SK-N-SH treated with all-trans-retinoic acid at 6 μM for 48 hours (cell line): ENCODE measurements around the gene IL17RB.

ENCODE experiments used
- ATAC-seq: fragments of 200-7000 bp; cut with Tn5 transposase; 3 replicates; pipeline ENCODE4 v1.9.1; 2020; ENCODE audit warnings: mild to moderate bottlenecking, moderate library complexity
- ARNTL ChIP-seq: fragments of 450-650 bp; formaldehyde crosslinking; IDR thresholded peaks from 2 replicates; pipeline ENCODE4 v1.5.0; 2020; ENCODE audit warnings: low read depth, mild to moderate bottlenecking, moderate library complexity, borderline replicate concordance
- CSDC2 ChIP-seq: fragments of 250-450 bp; sonication (Bioruptor Pico); IDR thresholded peaks from 2 replicates; pipeline ENCODE4 v1.5.0; 2020; ENCODE audit warnings: mild to moderate bottlenecking, moderate library complexity
- ESRRG ChIP-seq: fragments of 250-450 bp; sonication (Bioruptor Pico); IDR thresholded peaks from 2 replicates; pipeline ENCODE4 v1.6.1; 2021; ENCODE audit warnings: mild to moderate bottlenecking
- GLIS3 ChIP-seq: fragments of 250-450 bp; sonication (Bioruptor Pico); IDR thresholded peaks from 2 replicates; pipeline ENCODE4 v1.5.0; 2020; ENCODE audit warnings: mild to moderate bottlenecking, moderate library complexity
- ISL1 ChIP-seq: fragments of 250-450 bp; sonication (Bioruptor Pico); IDR thresholded peaks from 2 replicates; pipeline ENCODE4 v2.1.2; 2022; ENCODE audit warnings: mild to moderate bottlenecking, moderate library complexity
- OSR1 ChIP-seq: fragments of 250-450 bp; sonication (Bioruptor Pico); IDR thresholded peaks from 2 replicates; pipeline ENCODE4 v1.8.0; 2022; ENCODE audit warnings: moderate library complexity, mild to moderate bottlenecking, inconsistent platforms
- PPARA ChIP-seq: fragments of 250-450 bp; sonication (Bioruptor Pico); IDR thresholded peaks from 2 replicates; pipeline ENCODE4 v1.5.0; 2020; ENCODE audit warnings: mild to moderate bottlenecking, borderline replicate concordance
- SNAI2 ChIP-seq: fragments of 250-450 bp; sonication (Bioruptor Pico); IDR thresholded peaks from 2 replicates; pipeline ENCODE4 v1.5.0; 2020; ENCODE audit warnings: mild to moderate bottlenecking, moderate library complexity
- TCF4 ChIP-seq: fragments of 250-450 bp; sonication (Bioruptor Pico); IDR thresholded peaks from 2 replicates; pipeline ENCODE4 v1.8.0; 2021; ENCODE audit warnings: mild to moderate bottlenecking, moderate library complexity, borderline replicate concordance
- TOX ChIP-seq: fragments of 250-450 bp; sonication (Bioruptor Pico); IDR thresholded peaks from 2 replicates; pipeline ENCODE4 v1.8.0; 2021; ENCODE audit warnings: mild to moderate bottlenecking, moderate library complexity, borderline replicate concordance
- ZC3H10 ChIP-seq: fragments of 250-450 bp; sonication (Bioruptor Pico); IDR thresholded peaks from 2 replicates; pipeline ENCODE4 v1.5.1; 2021; ENCODE audit warnings: mild to moderate bottlenecking, moderate library complexity
- ZFP3 ChIP-seq: fragments of 250-450 bp; sonication (Bioruptor Pico); IDR thresholded peaks from 2 replicates; pipeline ENCODE4 v1.5.0; 2020; ENCODE audit warnings: mild to moderate bottlenecking, moderate library complexity
- ZFP30 ChIP-seq: fragments of 450-650 bp; formaldehyde crosslinking; IDR thresholded peaks from 2 replicates; pipeline ENCODE4 v1.5.0; 2022; ENCODE audit warnings: mild to moderate bottlenecking, moderate library complexity
- ZNF565 ChIP-seq: fragments of 450-650 bp; formaldehyde crosslinking; conservative IDR thresholded peaks from 2 replicates; pipeline ENCODE4 v1.5.0; 2020; ENCODE audit warnings: low read depth, mild to moderate bottlenecking, moderate library complexity
- ZNF70 ChIP-seq: fragments of 450-650 bp; formaldehyde crosslinking; IDR thresholded peaks from 2 replicates; pipeline ENCODE4 v1.5.0; 2020; ENCODE audit warnings: mild to moderate bottlenecking, moderate library complexity
- ZNF8 ChIP-seq: fragments of 450-650 bp; formaldehyde crosslinking; IDR thresholded peaks from 2 replicates; pipeline ENCODE4 v1.5.0; 2020; ENCODE audit warnings: mild to moderate bottlenecking, moderate library complexity
- TF ChIP-seq, protein P1 (sequence below): fragments of 250-450 bp; sonication (Bioruptor Pico); IDR thresholded peaks from 2 replicates; pipeline ENCODE4 v1.5.1; 2020; ENCODE audit warnings: low read depth, mild to moderate bottlenecking, moderate library complexity
- TF ChIP-seq, protein P2 (sequence below): fragments of 250-450 bp; sonication (Bioruptor Pico); IDR thresholded peaks from 2 replicates; pipeline ENCODE4 v1.5.0; 2020; ENCODE audit warnings: mild to moderate bottlenecking, moderate library complexity
- TF ChIP-seq, protein P3 (sequence below): fragments of 250-450 bp; sonication (Bioruptor Pico); IDR thresholded peaks from 2 replicates; pipeline ENCODE4 v1.5.1; 2021; ENCODE audit warnings: mild to moderate bottlenecking, moderate library complexity
- TF ChIP-seq, protein P4 (sequence below): fragments of 250-450 bp; sonication (Bioruptor Pico); IDR thresholded peaks from 2 replicates; pipeline ENCODE4 v1.8.0; 2020; ENCODE audit warnings: mild to moderate bottlenecking, moderate library complexity, borderline replicate concordance
- TF ChIP-seq, protein P5 (sequence below): fragments of 250-450 bp; sonication (Bioruptor Pico); IDR thresholded peaks from 2 replicates; pipeline ENCODE4 v1.8.0; 2021; ENCODE audit warnings: low read depth, mild to moderate bottlenecking, moderate library complexity, borderline replicate concordance

Gene IL17RB

DNA sequence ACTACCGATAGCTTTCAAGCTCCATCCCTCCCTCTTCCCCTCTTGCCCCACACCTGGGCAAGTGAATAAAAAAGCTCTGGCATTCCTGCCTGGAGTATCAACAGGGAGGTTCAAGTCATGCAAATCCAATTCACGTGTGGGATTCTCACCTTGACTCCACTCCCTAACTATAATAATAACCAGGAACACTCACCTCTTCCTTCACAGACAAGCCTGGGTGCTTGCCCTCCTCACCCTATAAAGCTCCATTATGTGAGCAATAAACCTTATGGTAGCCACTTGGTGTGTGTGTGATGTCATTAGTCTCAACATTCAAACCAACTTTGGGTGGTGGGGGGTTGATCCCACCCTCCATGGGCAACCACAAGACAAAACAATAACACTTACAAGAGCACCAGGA, 16.8 kb upstream of the IL17RB start:
- TF ChIP-seq, protein P1, sequence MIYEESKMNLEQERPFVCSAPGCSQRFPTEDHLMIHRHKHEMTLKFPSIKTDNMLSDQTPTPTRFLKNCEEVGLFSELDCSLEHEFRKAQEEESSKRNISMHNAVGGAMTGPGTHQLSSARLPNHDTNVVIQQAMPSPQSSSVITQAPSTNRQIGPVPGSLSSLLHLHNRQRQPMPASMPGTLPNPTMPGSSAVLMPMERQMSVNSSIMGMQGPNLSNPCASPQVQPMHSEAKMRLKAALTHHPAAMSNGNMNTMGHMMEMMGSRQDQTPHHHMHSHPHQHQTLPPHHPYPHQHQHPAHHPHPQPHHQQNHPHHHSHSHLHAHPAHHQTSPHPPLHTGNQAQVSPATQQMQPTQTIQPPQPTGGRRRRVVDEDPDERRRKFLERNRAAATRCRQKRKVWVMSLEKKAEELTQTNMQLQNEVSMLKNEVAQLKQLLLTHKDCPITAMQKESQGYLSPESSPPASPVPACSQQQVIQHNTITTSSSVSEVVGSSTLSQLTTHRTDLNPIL: no peak
- no peak for TF ChIP-seq ZFP3 (CRISPR knock-in tag)
- no peak for TF ChIP-seq ZC3H10 (CRISPR knock-in tag)
- no peak for TF ChIP-seq TCF4 (CRISPR knock-in tag)
- no peak for TF ChIP-seq ZFP30 (CRISPR knock-in tag)
- no peak for TF ChIP-seq ZNF565
- TF ChIP-seq CSDC2: no peak
- TF ChIP-seq, protein P2, sequence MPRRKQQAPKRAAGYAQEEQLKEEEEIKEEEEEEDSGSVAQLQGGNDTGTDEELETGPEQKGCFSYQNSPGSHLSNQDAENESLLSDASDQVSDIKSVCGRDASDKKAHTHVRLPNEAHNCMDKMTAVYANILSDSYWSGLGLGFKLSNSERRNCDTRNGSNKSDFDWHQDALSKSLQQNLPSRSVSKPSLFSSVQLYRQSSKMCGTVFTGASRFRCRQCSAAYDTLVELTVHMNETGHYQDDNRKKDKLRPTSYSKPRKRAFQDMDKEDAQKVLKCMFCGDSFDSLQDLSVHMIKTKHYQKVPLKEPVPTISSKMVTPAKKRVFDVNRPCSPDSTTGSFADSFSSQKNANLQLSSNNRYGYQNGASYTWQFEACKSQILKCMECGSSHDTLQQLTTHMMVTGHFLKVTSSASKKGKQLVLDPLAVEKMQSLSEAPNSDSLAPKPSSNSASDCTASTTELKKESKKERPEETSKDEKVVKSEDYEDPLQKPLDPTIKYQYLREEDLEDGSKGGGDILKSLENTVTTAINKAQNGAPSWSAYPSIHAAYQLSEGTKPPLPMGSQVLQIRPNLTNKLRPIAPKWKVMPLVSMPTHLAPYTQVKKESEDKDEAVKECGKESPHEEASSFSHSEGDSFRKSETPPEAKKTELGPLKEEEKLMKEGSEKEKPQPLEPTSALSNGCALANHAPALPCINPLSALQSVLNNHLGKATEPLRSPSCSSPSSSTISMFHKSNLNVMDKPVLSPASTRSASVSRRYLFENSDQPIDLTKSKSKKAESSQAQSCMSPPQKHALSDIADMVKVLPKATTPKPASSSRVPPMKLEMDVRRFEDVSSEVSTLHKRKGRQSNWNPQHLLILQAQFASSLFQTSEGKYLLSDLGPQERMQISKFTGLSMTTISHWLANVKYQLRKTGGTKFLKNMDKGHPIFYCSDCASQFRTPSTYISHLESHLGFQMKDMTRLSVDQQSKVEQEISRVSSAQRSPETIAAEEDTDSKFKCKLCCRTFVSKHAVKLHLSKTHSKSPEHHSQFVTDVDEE (CRISPR knock-in tag): no peak
- TF ChIP-seq ESRRG: no peak
- TF ChIP-seq ARNTL (CRISPR knock-in tag): no peak
- TF ChIP-seq ZNF8 (CRISPR knock-in tag): no peak
- TF ChIP-seq, protein P3, sequence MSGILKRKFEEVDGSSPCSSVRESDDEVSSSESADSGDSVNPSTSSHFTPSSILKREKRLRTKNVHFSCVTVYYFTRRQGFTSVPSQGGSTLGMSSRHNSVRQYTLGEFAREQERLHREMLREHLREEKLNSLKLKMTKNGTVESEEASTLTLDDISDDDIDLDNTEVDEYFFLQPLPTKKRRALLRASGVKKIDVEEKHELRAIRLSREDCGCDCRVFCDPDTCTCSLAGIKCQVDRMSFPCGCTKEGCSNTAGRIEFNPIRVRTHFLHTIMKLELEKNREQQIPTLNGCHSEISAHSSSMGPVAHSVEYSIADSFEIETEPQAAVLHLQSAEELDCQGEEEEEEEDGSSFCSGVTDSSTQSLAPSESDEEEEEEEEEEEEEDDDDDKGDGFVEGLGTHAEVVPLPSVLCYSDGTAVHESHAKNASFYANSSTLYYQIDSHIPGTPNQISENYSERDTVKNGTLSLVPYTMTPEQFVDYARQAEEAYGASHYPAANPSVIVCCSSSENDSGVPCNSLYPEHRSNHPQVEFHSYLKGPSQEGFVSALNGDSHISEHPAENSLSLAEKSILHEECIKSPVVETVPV: no peak
- no peak for TF ChIP-seq OSR1 (CRISPR knock-in tag)
- TF ChIP-seq SNAI2: no peak
- no peak for ATAC-seq

DNA sequence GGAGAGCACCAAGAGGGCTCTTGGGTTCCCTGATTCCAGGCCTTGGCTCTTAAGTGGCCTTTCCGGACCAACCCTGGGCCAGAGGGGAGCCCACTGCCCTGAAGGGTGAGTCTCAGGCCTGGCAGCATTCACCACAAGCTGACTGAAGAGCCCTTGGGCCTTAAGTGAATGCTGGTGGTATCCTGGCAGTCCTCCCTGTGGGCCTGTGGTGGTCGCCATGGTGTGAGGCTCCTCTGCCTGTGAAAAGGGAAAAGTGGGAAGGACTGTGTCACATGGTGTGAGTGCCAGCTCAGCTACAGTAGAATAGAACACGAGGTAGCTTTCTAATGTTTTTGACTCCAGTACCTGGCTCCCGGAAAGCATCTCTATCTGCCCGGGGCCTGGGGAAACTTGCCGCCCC, 15.4 kb upstream of the IL17RB start:
- no peak for TF ChIP-seq ISL1
- TF ChIP-seq, protein P3: no peak
- ATAC-seq: no peak

DNA sequence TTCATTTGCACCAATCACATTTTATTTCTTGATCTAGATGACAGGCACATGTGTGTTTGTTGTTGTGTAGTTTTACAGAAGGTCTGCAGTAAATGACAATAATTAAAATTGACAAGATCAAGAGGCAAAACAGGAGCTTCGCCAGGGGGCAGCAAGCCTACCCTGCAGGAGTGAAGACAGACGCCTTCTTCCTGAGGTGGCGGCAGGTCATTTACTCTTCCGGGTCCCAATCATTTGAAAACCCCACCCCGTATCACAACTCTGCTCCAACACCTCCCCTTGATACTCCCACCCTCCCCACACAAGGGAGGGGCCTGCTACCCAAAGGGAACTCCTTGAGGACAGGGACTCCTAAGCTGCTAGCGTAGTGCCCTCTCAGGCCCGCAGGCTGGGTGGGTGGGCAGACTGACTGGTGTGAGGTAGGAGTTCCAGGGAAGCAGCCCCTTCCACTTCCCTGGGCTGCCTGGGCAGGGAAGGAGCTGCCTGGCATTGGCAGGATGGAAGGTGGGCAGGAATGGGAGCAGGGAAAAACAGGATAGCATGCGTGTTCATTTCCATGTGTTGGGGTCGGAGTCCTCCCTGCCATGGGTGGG, 13.2 kb upstream of the IL17RB start:
- TF ChIP-seq ZNF70 (CRISPR knock-in tag) (no peak), ZNF8 (CRISPR knock-in tag) (no peak), ZFP30 (CRISPR knock-in tag) (no peak), GLIS3 (CRISPR knock-in tag) (no peak), TCF4 (CRISPR knock-in tag) (no peak), ZC3H10 (CRISPR knock-in tag) (no peak), TOX (no peak), SNAI2 (no peak), OSR1 (CRISPR knock-in tag) (no peak), ZFP3 (CRISPR knock-in tag) (no peak)
- TF ChIP-seq, protein P3: no peak

DNA sequence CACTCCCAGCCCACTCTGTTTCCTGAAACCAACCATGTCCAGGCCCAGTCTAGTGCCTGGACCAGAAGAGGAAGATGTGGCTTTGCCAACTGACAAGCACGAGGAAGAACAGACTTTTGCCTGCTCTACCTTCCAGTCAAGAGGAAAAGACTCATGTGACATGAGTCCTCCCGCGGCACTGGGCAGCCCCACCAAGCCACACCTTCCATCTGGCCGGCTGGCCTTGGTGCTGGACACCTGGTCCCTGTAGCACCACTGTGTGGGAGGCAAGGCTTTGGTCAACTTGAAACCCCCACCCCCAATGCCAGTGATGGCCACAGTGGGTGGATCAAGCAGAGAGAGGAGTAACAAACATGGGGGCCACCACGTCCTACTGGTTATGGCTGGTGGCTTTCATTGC, 12.7 kb upstream of the IL17RB start:
- no peak for ATAC-seq
- no peak for TF ChIP-seq ZNF565
- no peak for TF ChIP-seq ZC3H10 (CRISPR knock-in tag)
- no peak for TF ChIP-seq TCF4 (CRISPR knock-in tag)
- TF ChIP-seq ISL1: no peak
- no peak for TF ChIP-seq ZFP30 (CRISPR knock-in tag)
- no peak for TF ChIP-seq SNAI2
- TF ChIP-seq OSR1 (CRISPR knock-in tag): no peak
- TF ChIP-seq, protein P4, sequence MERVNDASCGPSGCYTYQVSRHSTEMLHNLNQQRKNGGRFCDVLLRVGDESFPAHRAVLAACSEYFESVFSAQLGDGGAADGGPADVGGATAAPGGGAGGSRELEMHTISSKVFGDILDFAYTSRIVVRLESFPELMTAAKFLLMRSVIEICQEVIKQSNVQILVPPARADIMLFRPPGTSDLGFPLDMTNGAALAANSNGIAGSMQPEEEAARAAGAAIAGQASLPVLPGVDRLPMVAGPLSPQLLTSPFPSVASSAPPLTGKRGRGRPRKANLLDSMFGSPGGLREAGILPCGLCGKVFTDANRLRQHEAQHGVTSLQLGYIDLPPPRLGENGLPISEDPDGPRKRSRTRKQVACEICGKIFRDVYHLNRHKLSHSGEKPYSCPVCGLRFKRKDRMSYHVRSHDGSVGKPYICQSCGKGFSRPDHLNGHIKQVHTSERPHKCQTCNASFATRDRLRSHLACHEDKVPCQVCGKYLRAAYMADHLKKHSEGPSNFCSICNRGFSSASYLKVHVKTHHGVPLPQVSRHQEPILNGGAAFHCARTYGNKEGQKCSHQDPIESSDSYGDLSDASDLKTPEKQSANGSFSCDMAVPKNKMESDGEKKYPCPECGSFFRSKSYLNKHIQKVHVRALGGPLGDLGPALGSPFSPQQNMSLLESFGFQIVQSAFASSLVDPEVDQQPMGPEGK (CRISPR knock-in tag): no peak
- TF ChIP-seq, protein P1: no peak
- no peak for TF ChIP-seq ZNF8 (CRISPR knock-in tag)
- TF ChIP-seq, protein P5, sequence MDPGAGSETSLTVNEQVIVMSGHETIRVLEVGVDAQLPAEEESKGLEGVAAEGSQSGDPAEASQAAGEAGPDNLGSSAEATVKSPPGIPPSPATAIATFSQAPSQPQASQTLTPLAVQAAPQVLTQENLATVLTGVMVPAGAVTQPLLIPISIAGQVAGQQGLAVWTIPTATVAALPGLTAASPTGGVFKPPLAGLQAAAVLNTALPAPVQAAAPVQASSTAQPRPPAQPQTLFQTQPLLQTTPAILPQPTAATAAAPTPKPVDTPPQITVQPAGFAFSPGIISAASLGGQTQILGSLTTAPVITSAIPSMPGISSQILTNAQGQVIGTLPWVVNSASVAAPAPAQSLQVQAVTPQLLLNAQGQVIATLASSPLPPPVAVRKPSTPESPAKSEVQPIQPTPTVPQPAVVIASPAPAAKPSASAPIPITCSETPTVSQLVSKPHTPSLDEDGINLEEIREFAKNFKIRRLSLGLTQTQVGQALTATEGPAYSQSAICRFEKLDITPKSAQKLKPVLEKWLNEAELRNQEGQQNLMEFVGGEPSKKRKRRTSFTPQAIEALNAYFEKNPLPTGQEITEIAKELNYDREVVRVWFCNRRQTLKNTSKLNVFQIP (CRISPR knock-in tag): no peak
- TF ChIP-seq PPARA (CRISPR knock-in tag): no peak

More for the DNA sequence above, 13.2 kb upstream of the IL17RB start:
- ATAC-seq: no peak
